ENCODE measurements around the gene DYRK2.

The DYRK2 gene

GRCh38 chr12:67693894-67694293 is 45.3 kb downstream of the DYRK2 start:
- H3K27ac Mint-ChIP-seq, result no peak overlapping the region
- H3K36me3 Mint-ChIP-seq (ENCODE audit: low read depth), result peaks cover 2% of the 10 kb centered on the region
- peaks cover 22% of the 10 kb centered on the region for H3K4me1 Mint-ChIP-seq (ENCODE audit: low read depth)
- H3K4me3 Mint-ChIP-seq, result no peak overlapping the region
- H3K9me3 Mint-ChIP-seq, result no peaks in the 10 kb centered on the region
- H3K27me3 Mint-ChIP-seq (ENCODE audit: low read depth), result peaks cover 76% of the 10 kb centered on the region

DNA sequence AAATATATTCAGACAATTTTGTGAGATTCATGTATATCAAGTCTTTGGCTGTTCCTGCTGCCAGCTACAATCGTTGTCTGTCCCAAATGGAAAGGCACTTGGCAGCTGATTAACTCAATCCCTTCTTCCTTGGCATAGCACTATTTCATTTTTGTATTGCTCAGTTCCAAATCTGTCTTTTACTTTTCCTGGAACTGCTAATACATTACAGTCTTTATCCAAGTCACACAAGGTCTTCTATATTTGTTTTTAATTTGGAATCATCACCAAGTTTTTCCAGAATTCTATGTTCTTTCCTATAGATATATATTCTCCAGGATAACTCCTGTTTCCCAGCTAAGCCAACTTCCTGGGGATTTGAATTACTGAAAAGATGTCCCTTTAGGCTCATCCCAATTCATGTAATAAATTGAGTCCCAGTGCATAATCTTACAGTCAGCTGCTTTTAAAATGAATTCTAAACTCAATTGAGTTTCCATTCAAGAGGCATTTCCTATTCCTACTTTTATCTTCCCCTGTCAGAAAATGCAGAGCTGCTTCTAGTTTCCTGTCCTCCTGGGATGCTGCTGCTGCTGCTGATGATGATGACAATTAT is 45.9 kb downstream of the DYRK2 start:
- H3K27ac Mint-ChIP-seq, result no peak overlapping the region
- H3K4me1 Mint-ChIP-seq (ENCODE audit: low read depth), result peaks cover 27% of the 10 kb centered on the region
- peaks cover 75% of the 10 kb centered on the region for H3K27me3 Mint-ChIP-seq (ENCODE audit: low read depth)
- no peaks in the 10 kb centered on the region for H3K9me3 Mint-ChIP-seq
- H3K36me3 Mint-ChIP-seq (ENCODE audit: low read depth), result peaks cover 2% of the 10 kb centered on the region
- H3K4me3 Mint-ChIP-seq, result no peak overlapping the region

- Mint-ChIP-seq H3K9me3 (no peaks in the 10 kb centered on the region), H3K4me1 (ENCODE audit: low read depth) (peaks cover 28% of the 10 kb centered on the region), H3K27ac (no peak overlapping the region), H3K4me3 (no peak overlapping the region), H3K36me3 (ENCODE audit: low read depth) (peaks cover 2% of the 10 kb centered on the region), H3K27me3 (ENCODE audit: low read depth) (peaks cover 80% of the 10 kb centered on the region)
Observed at GRCh38 chr12:67695974-67696373, 47.4 kb downstream of the DYRK2 start.

GRCh38 chr12:67697443-67697842 is 48.9 kb downstream of the DYRK2 start:
- no peak overlapping the region for H3K4me3 Mint-ChIP-seq
- no peak overlapping the region for H3K27ac Mint-ChIP-seq
- peaks cover 2% of the 10 kb centered on the region for H3K36me3 Mint-ChIP-seq (ENCODE audit: low read depth)
- H3K4me1 Mint-ChIP-seq (ENCODE audit: low read depth), result peaks cover 26% of the 10 kb centered on the region
- H3K9me3 Mint-ChIP-seq, result no peaks in the 10 kb centered on the region
- H3K27me3 Mint-ChIP-seq (ENCODE audit: low read depth), result peaks cover 81% of the 10 kb centered on the region

DNA sequence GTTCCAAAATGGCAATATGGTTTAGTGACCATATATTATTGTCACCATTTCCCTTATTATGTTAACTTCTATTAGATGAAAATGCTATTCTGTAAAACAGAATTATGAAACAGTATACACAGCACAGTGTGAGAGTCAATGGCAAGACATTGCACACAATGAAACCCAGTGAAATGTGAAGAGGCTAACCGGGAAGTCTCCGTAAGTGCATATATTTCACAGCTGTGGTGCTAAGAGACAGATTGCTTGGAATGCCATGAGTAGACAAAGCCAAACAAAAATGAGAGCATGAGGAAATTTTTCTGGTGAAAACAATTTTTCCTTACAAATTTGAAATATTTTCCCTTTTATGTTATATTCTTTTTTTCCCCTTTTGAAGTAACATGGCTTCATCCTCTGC is 49.4 kb downstream of the DYRK2 start:
- Mint-ChIP-seq H3K4me3 (peak overlapping the region; percentile 55), H3K27ac (no peak overlapping the region), H3K36me3 (ENCODE audit: low read depth) (peaks cover 2% of the 10 kb centered on the region), H3K9me3 (no peaks in the 10 kb centered on the region), H3K27me3 (ENCODE audit: low read depth) (peaks cover 85% of the 10 kb centered on the region), H3K4me1 (ENCODE audit: low read depth) (peaks cover 26% of the 10 kb centered on the region)

DNA sequence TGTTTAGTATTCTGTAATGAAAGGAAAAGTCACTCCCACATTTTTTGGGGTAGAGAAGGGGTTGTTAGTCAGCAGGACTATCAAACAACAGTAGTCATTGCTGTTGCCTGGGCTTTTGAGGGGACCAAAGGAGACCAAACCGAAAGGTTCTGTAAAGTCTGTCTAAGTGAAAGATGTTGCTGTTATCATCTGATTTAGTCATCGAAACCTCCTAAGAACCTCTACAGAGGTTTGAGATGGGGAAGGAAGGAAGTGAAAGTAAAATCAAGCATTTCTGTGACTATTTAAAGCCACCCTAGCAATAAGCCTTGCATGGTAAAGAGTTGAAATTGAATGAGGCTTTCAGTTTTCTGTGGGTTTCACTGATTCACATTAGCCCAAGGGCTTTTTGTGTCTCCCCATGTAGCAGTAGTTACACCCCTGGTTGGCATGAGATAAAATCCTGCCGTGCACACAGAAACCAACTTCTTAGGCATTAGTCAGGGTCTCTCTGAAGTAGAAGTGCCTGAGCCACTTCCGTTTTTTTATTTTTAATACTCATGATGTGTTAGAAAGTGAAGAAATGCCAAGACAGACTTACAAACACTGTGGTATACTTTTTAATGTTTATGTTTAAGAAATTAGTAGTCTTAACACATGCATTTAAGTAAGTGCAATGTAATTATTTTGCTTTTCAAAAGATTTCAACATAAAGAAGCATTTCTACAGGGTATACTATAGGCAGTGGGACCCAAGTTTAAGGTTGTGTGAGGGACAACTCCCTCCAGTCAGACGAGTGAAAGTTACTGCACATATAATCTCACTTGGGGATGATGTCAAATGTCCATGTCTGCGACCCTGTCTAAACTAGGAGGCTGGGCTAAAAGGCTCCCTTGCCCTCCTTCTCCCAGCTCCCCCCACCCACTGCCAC is 50.4 kb downstream of the DYRK2 start:
- peak overlapping the region; percentile 18 for H3K27ac Mint-ChIP-seq
- H3K27me3 Mint-ChIP-seq (ENCODE audit: low read depth), result peaks cover 85% of the 10 kb centered on the region
- H3K4me1 Mint-ChIP-seq (ENCODE audit: low read depth), result peaks cover 26% of the 10 kb centered on the region

GRCh38 chr12:67701121-67701520 is 52.6 kb downstream of the DYRK2 start:
- Mint-ChIP-seq H3K27me3 (ENCODE audit: low read depth) (peaks cover 85% of the 10 kb centered on the region), H3K36me3 (ENCODE audit: low read depth) (no peaks in the 10 kb centered on the region), H3K4me1 (ENCODE audit: low read depth) (peaks cover 20% of the 10 kb centered on the region), H3K9me3 (no peaks in the 10 kb centered on the region), H3K27ac (no peak overlapping the region), H3K4me3 (no peak overlapping the region)

More for the DNA sequence above, 50.4 kb downstream of the DYRK2 start:
- no peaks in the 10 kb centered on the region for H3K9me3 Mint-ChIP-seq
- peak overlapping the region; percentile 55 for H3K4me3 Mint-ChIP-seq
- H3K36me3 Mint-ChIP-seq (ENCODE audit: low read depth), result peaks cover under 1% of the 10 kb centered on the region

- H3K4me1 Mint-ChIP-seq (ENCODE audit: low read depth), result peaks cover 19% of the 10 kb centered on the region
- H3K27me3 Mint-ChIP-seq (ENCODE audit: low read depth), result peaks cover 77% of the 10 kb centered on the region
- no peaks in the 10 kb centered on the region for H3K9me3 Mint-ChIP-seq
- no peaks in the 10 kb centered on the region for H3K36me3 Mint-ChIP-seq (ENCODE audit: low read depth)
- H3K27ac Mint-ChIP-seq, result no peak overlapping the region
- H3K4me3 Mint-ChIP-seq, result no peak overlapping the region
Observed at GRCh38 chr12:67702136-67702535, 53.6 kb downstream of the DYRK2 start.

- H3K9me3 Mint-ChIP-seq, result no peaks in the 10 kb centered on the region
- H3K27ac Mint-ChIP-seq, result no peak overlapping the region
- no peak overlapping the region for H3K4me3 Mint-ChIP-seq
- peaks cover 70% of the 10 kb centered on the region for H3K27me3 Mint-ChIP-seq (ENCODE audit: low read depth)
- H3K4me1 Mint-ChIP-seq (ENCODE audit: low read depth), result peaks cover 4% of the 10 kb centered on the region
- H3K36me3 Mint-ChIP-seq (ENCODE audit: low read depth), result no peaks in the 10 kb centered on the region
Observed at GRCh38 chr12:67704071-67704470, 55.5 kb downstream of the DYRK2 start.

DNA sequence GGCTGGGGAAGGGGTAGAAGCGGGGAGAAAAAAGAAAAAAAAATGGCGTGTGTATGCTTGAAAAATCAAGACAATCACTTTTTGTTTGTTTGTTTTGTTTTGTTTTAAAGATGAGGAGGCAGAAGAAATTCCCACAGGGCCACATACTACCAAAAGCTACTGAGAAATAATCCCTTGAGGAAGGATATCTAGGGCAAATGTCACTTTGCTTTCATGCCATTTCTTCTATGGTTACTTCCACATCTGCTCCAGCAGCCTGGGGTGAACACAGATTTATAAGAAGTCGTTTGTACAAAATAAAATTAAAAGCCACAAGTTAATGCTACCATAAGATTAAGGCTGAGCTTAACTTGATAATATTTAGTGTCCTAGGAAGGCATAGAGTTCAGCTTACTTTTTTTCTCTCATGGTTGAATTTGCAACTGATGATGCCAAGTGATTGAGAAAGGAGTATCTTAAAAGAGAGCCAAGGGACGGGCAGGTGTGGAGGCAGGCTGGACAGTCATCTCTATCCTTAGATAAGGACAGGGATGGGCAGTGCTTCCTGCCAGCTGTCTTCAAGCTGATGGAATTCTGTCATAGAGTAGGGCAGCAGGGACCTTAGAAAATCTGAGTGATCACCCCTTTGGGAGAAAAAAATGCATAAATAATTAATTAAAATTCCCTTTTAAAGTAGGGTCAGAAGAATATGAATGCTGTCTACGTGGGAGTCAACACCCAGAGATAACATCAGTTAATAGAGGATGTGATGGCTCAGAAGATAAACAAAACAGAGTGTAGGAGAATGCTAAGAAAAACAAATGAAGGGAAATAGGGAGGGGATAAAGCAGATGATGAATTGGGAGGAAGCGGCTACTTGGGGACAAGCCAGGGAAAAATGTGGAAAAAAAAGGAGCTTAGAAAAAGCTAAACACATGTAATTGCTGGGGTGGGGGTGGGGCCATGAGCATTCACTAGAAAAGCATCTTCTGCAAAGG is 57.1 kb downstream of the DYRK2 start:
- Mint-ChIP-seq H3K4me3 (no peak overlapping the region), H3K27ac (no peak overlapping the region), H3K9me3 (no peaks in the 10 kb centered on the region), H3K27me3 (ENCODE audit: low read depth) (peaks cover 57% of the 10 kb centered on the region), H3K36me3 (ENCODE audit: low read depth) (no peaks in the 10 kb centered on the region), H3K4me1 (ENCODE audit: low read depth) (no peaks in the 10 kb centered on the region)

DNA sequence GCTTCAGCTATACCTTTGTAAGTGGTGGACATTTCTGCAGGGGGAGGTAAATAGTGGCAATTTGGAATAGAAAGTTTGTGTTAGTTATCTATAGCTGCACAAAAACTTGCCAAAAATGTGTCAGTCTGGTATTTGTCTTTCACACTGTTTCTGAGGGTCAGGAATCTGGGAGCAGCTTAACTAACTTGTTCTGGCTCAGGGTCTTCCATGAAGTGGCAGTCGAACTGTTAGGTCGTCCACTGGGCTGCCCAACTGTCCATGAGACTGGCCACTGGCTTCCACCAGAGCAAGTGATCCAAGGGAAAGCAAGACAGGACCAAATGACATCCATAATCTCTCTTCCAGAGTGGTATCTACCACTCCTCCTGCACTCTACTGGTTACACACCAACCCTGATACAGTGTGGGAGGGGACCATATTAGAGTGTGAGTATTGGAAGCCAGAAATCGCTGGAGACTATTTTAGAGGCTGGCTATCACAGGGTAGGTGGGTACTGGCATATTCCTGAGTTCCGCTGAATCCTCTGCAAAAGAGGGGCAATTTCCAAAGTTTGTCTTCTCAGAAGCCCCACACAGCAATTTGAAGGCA is 60.9 kb downstream of the DYRK2 start:
- Mint-ChIP-seq H3K27ac (no peak overlapping the region), H3K9me3 (no peaks in the 10 kb centered on the region), H3K4me1 (ENCODE audit: low read depth) (no peaks in the 10 kb centered on the region), H3K27me3 (ENCODE audit: low read depth) (peaks cover 24% of the 10 kb centered on the region), H3K4me3 (no peak overlapping the region), H3K36me3 (ENCODE audit: low read depth) (no peaks in the 10 kb centered on the region)

- no peaks in the 10 kb centered on the region for H3K36me3 Mint-ChIP-seq (ENCODE audit: low read depth)
- H3K27me3 Mint-ChIP-seq (ENCODE audit: low read depth), result peaks cover 16% of the 10 kb centered on the region
- H3K9me3 Mint-ChIP-seq, result no peaks in the 10 kb centered on the region
- no peak overlapping the region for H3K4me3 Mint-ChIP-seq
- no peak overlapping the region for H3K27ac Mint-ChIP-seq
- H3K4me1 Mint-ChIP-seq (ENCODE audit: low read depth), result no peaks in the 10 kb centered on the region
Observed at GRCh38 chr12:67710582-67710981, 62.0 kb downstream of the DYRK2 start.

DNA sequence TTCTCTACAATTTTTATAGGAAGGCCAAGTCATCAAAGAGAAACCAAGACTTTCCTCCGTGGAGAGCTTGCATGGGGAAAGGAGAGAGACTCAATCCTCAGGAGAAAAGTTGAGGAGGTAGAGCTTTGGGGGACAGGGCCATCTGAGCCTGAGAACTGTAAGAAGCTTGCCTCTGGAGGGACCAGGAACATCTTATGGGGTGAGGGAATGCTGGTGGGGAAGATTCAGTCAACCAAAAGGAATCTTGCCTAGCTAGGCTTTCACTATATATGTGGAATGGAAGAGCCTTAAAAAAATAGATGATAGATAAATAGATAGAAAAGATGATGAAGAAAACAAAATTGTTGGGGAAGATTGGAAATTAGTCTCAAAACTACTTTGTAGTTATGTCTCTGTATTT is 63.5 kb downstream of the DYRK2 start:
- Mint-ChIP-seq H3K4me3 (no peak overlapping the region), H3K9me3 (no peaks in the 10 kb centered on the region), H3K4me1 (ENCODE audit: low read depth) (no peaks in the 10 kb centered on the region), H3K27me3 (ENCODE audit: low read depth) (peaks cover 8% of the 10 kb centered on the region), H3K27ac (no peak overlapping the region), H3K36me3 (ENCODE audit: low read depth) (no peaks in the 10 kb centered on the region)

GRCh38 chr12:67714648-67715047 is 66.1 kb downstream of the DYRK2 start:
- H3K36me3 Mint-ChIP-seq (ENCODE audit: low read depth), result no peaks in the 10 kb centered on the region
- no peaks in the 10 kb centered on the region for H3K9me3 Mint-ChIP-seq
- H3K27ac Mint-ChIP-seq, result no peak overlapping the region
- peaks cover 8% of the 10 kb centered on the region for H3K27me3 Mint-ChIP-seq (ENCODE audit: low read depth)
- no peak overlapping the region for H3K4me3 Mint-ChIP-seq
- H3K4me1 Mint-ChIP-seq (ENCODE audit: low read depth), result no peaks in the 10 kb centered on the region
